B cell (primary cell): ENCODE measurements around the gene CAPN11. TPM values are rescaled to one million over a fixed set of nuclear protein-coding genes. Genes with fewer than 3 reads are reported as not detected.
A peak's percentile ranks its signal among the peaks of the same experiment; 100 is the strongest.

Experiments
- ATAC-seq: fragments of 200-7000 bp; cut with Tn5 transposase; one replicate; pipeline ENCODE4 v1.10.0; 2021; ENCODE audit warnings: low read depth, mild to moderate bottlenecking, moderate number of reproducible peaks, moderate library complexity
- CTCF ChIA-PET: fragments of 350-600 bp; sonication (Branson Sonifier 250); formaldehyde crosslinking; loops from one replicate; lab custom pipeline; 2021; ENCODE audit warnings: antibody characterized with exemption, inconsistent platforms; lab: Charles Lee
- POLR2A ChIA-PET: fragments of 350-600 bp; sonication (Branson Sonifier 250); formaldehyde crosslinking; loops from one replicate; lab custom pipeline; 2021; ENCODE audit warnings: antibody characterized with exemption; lab: Charles Lee
- DNase-seq: peaks from one replicate; pipeline ENCODE4 v3.0.0; 2013
- H2AFZ ChIP-seq: 2 replicates; pipeline ENCODE4 v1.6.1; 2012; ENCODE audit warnings: mild to moderate bottlenecking, low read depth, low read length; ENCODE audit not compliant: insufficient read depth, poor library complexity, severe bottlenecking
- H3K27ac ChIP-seq, 2 donors: 1 replicate in 1 of 2; 2 replicates in 1 of 2; pipeline ENCODE4 v1.5.1; 2012 to 2013; ENCODE audit warnings: low read length in 2 of 2, mild to moderate bottlenecking in 2 of 2, moderate library complexity in 1 of 2
- H3K27me3 ChIP-seq, 4 experiments: fragments of 200-600 bp in 1 of 4; sonication (generic) in 1 of 4; replicated peaks in 1 of 4; 1 replicate in 2 of 4; 2 replicates in 2 of 4; pipeline versions ENCODE4 v1.6.1 to v1.7.0; 2013 to 2016; ENCODE audit warnings: low read length in 3 of 4, mild to moderate bottlenecking in 2 of 4, mixed read lengths in 1 of 4, moderate library complexity in 1 of 4; ENCODE audit not compliant: insufficient read depth in 4 of 4, control insufficient read depth in 3 of 4; ENCODE audit errors: control extremely low read depth in 1 of 4
- H3K36me3 ChIP-seq, 2 experiments: replicated peaks in 1 of 2; 1 replicate in 1 of 2; 2 replicates in 1 of 2; pipeline versions ENCODE4 v1.6.1 to v1.7.1; 2013; ENCODE audit warnings: low read length in 1 of 2; ENCODE audit not compliant: insufficient read depth in 2 of 2, control insufficient read depth in 1 of 2; ENCODE audit errors: control extremely low read depth in 1 of 2, extremely low read depth in 1 of 2
- H3K4me1 ChIP-seq, 2 donors: fragments of 200-600 bp in 1 of 2; sonication (generic) in 1 of 2; 1 replicate in 1 of 2; 2 replicates in 1 of 2; pipeline versions ENCODE4 v1.5.1 to v1.6.1; 2013 to 2017; ENCODE audit warnings: low read length in 2 of 2; ENCODE audit not compliant: control insufficient read depth in 2 of 2, insufficient read depth in 2 of 2
- H3K4me2 ChIP-seq: replicated peaks from 2 replicates; pipeline ENCODE3; 2012; ENCODE audit warnings: mild to moderate bottlenecking, low read depth, low read length; ENCODE audit not compliant: poor library complexity, severe bottlenecking
- H3K4me3 ChIP-seq, 5 experiments: fragments of 200-600 bp in 1 of 5; sonication (generic) in 1 of 5; 1 replicate in 3 of 5; 2 replicates in 2 of 5; pipeline versions ENCODE4 v1.5.1 to v1.7.0; 2011 to 2016; ENCODE audit warnings: low read length in 4 of 5, mild to moderate bottlenecking in 4 of 5, low read depth in 2 of 5, control low read depth in 1 of 5, moderate library complexity in 1 of 5; ENCODE audit not compliant: insufficient read depth in 1 of 5; ENCODE audit errors: control extremely low read depth in 1 of 5, extremely low read depth in 1 of 5
- H3K79me2 ChIP-seq: fragments of 200-600 bp; sonication (generic); one replicate; pipeline ENCODE4 v1.6.0; 2016; ENCODE audit warnings: low read length; ENCODE audit not compliant: control insufficient read depth, insufficient read depth
- H3K9ac ChIP-seq: fragments of 200-600 bp; sonication (generic); 2 replicates; pipeline ENCODE4 v1.6.1; 2017; ENCODE audit warnings: mild to moderate bottlenecking, low read length, moderate library complexity
- H3K9me3 ChIP-seq, 3 donors: one replicate each; pipeline versions ENCODE4 v1.6.1 to v1.7.1; 2013; ENCODE audit warnings: low read length in 2 of 3; ENCODE audit not compliant: control insufficient read depth in 2 of 3, insufficient read depth in 1 of 3; ENCODE audit errors: control extremely low read depth in 1 of 3
- H4K20me1 ChIP-seq: 2 replicates; pipeline ENCODE4 v1.6.0; 2012; ENCODE audit warnings: mild to moderate bottlenecking, low read length; ENCODE audit not compliant: insufficient read depth, control insufficient read depth, poor library complexity, severe bottlenecking
- H3K27ac Mint-ChIP-seq: one replicate; pipeline ENCODE4 v1.8.0; 2021; ENCODE audit warnings: mixed read lengths
- H3K27me3 Mint-ChIP-seq: one replicate; pipeline ENCODE4 v1.8.0; 2021; ENCODE audit warnings: mixed read lengths
- H3K4me1 Mint-ChIP-seq: one replicate; pipeline ENCODE4 v1.8.0; 2021; ENCODE audit warnings: mixed read lengths
- H3K4me3 Mint-ChIP-seq: one replicate; pipeline ENCODE4 v1.8.0; 2021; ENCODE audit warnings: mixed read lengths
- H3K9me3 Mint-ChIP-seq: one replicate; pipeline ENCODE4 v1.8.0; 2022; ENCODE audit warnings: mixed read lengths; ENCODE audit not compliant: insufficient read depth
- CTCF ChIP-seq: fragments of 200-600 bp; IDR thresholded peaks from one replicate; pipeline ENCODE4 v1.8.0; 2022; ENCODE audit warnings: antibody characterized with exemption, mild to moderate bottlenecking
- EZH2 ChIP-seq: IDR thresholded peaks from 2 replicates; pipeline ENCODE4 v1.6.1; 2012; ENCODE audit warnings: borderline replicate concordance, low read depth, mild to moderate bottlenecking, moderate library complexity, low read length; ENCODE audit not compliant: insufficient read depth, poor library complexity, severe bottlenecking
- WGBS: methylation state at CpG from one replicate; pipeline ENCODE4 v1.1.5; 2013; ENCODE audit warnings: missing lambda C conversion rate; ENCODE audit not compliant: insufficient coverage; 5-methylcytosine and 5-hydroxymethylcytosine counted together
- intact Hi-C: fragments of 100-400 bp; cut with micrococcal nuclease; formaldehyde crosslinking; loops from one replicate; pipeline ENCODE4 v1.10.0; 2022
- polyA plus RNA-seq: library from polyadenylated mRNA; depleted of rRNA; stranded (reverse); fragments of >200 nt; gene quantifications from 2 replicates; pipeline ENCODE4 v1.2.3, GENCODE V29; 2012
- total RNA-seq, 2 donors: library from RNA; stranded (reverse); fragments of 120-200 nt in 1 of 2; gene quantifications; 1 replicate in 1 of 2; 2 replicates in 1 of 2; pipeline versions ENCODE4 v1.2.3 to v1.2.4, GENCODE V29; 2013 to 2022

Gene CAPN11
- total and polyA plus RNA-seq, 2 donors (not counting 1 experiment from before 2014, with no cell fraction given) = not detected

- H3K79me2 ChIP-seq = peaks cover 95% of the 10 kb centered on the region
- TF ChIP-seq CTCF (no peak), EZH2 (no peak)
- peaks cover 51% of the 10 kb centered on the region for H4K20me1 ChIP-seq
- H3K4me3 Mint-ChIP-seq = no peak overlapping the region
- H3K4me1 Mint-ChIP-seq = peaks cover 65% of the 10 kb centered on the region
- H3K27ac ChIP-seq = no peak overlapping the region
- peak overlapping the region; percentile 34 for H3K4me2 ChIP-seq
- no peak overlapping the region for H3K27ac Mint-ChIP-seq
- no peak overlapping the region for H3K4me3 ChIP-seq
- H3K27me3 ChIP-seq = no peaks in the 10 kb centered on the region
- no peak for ATAC-seq
- WGBS = no CpG with 5 or more reads among the region's 2 CpGs
- H3K36me3 ChIP-seq = no peaks in the 10 kb centered on the region
- no peak overlapping the region for H3K9ac ChIP-seq
- CTCF ChIA-PET = interaction anchor here (1.4 to 2.3 kb wide), 2 partner anchors 26 to 28 kb away, joined by 4 to 5 read pairs; no protein-coding TSS in a partner anchor
- no peak overlapping the region for H2AFZ ChIP-seq
- H3K27me3 Mint-ChIP-seq = no peaks in the 10 kb centered on the region
- no peaks in the 10 kb centered on the region for H3K9me3 Mint-ChIP-seq
- intact Hi-C loops = no loop called here
- POLR2A ChIA-PET = no interaction called here
- DNase-seq = no peak
- H3K9me3 ChIP-seq = no peaks in the 10 kb centered on the region
- peaks cover 34 to 48% of the 10 kb centered on the region in 2 donors for H3K4me1 ChIP-seq
Observed at GRCh38 chr6:44123544-44123943, 35.1 kb upstream of the CAPN11 start.

GRCh38 chr6:44126320-44127149 is 32.1 kb upstream of the CAPN11 start:
- peak overlapping the region; percentile 95 for H3K4me3 Mint-ChIP-seq
- peak overlapping the region; percentile 54 for H2AFZ ChIP-seq
- H3K36me3 ChIP-seq = no peaks in the 10 kb centered on the region
- 5% methylated on average over 14 of the region's 31 CpGs for WGBS
- H3K27ac ChIP-seq = peak overlapping the region; percentile 83 to 94
- H3K9me3 ChIP-seq = no peaks in the 10 kb centered on the region
- H3K27me3 Mint-ChIP-seq = no peaks in the 10 kb centered on the region
- ChIA-PET CTCF (no interaction called here), POLR2A (no interaction called here)
- peaks cover 36 to 51% of the 10 kb centered on the region in 2 donors for H3K4me1 ChIP-seq
- peaks cover 66% of the 10 kb centered on the region for H3K79me2 ChIP-seq
- no peaks in the 10 kb centered on the region for H3K9me3 Mint-ChIP-seq
- peak; percentile 21 for ATAC-seq
- intact Hi-C loops = loop anchor here (2.0 to 5.0 kb wide), 5 partner anchors 26 to 549 kb away; partner anchors contain the start of genes HSP90AB1, POLH, SLC29A1 and XPO5
- peaks cover 51% of the 10 kb centered on the region for H3K4me1 Mint-ChIP-seq
- no peak for TF ChIP-seq EZH2
- no peak for TF ChIP-seq CTCF
- peak; percentile 79 for DNase-seq
- H3K27me3 ChIP-seq = no peaks in the 10 kb centered on the region
- H3K27ac Mint-ChIP-seq = peak overlapping the region; percentile 93
- peak overlapping the region; percentile 93 for H3K9ac ChIP-seq
- H3K4me3 ChIP-seq = peak overlapping the region; percentile 62 to 97 (median 91)
- peaks cover 31% of the 10 kb centered on the region for H4K20me1 ChIP-seq
- H3K4me2 ChIP-seq = peak overlapping the region; percentile 90
